Measurements from ENCODE around the gene CKAP4.
"Not testable (repeated sequence)": the region's sequence is repeated elsewhere in the genome, so short reads cannot be mapped to it uniquely, and the experiment has no call there.

Gene CKAP4, protein sequence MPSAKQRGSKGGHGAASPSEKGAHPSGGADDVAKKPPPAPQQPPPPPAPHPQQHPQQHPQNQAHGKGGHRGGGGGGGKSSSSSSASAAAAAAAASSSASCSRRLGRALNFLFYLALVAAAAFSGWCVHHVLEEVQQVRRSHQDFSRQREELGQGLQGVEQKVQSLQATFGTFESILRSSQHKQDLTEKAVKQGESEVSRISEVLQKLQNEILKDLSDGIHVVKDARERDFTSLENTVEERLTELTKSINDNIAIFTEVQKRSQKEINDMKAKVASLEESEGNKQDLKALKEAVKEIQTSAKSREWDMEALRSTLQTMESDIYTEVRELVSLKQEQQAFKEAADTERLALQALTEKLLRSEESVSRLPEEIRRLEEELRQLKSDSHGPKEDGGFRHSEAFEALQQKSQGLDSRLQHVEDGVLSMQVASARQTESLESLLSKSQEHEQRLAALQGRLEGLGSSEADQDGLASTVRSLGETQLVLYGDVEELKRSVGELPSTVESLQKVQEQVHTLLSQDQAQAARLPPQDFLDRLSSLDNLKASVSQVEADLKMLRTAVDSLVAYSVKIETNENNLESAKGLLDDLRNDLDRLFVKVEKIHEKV

DNA sequence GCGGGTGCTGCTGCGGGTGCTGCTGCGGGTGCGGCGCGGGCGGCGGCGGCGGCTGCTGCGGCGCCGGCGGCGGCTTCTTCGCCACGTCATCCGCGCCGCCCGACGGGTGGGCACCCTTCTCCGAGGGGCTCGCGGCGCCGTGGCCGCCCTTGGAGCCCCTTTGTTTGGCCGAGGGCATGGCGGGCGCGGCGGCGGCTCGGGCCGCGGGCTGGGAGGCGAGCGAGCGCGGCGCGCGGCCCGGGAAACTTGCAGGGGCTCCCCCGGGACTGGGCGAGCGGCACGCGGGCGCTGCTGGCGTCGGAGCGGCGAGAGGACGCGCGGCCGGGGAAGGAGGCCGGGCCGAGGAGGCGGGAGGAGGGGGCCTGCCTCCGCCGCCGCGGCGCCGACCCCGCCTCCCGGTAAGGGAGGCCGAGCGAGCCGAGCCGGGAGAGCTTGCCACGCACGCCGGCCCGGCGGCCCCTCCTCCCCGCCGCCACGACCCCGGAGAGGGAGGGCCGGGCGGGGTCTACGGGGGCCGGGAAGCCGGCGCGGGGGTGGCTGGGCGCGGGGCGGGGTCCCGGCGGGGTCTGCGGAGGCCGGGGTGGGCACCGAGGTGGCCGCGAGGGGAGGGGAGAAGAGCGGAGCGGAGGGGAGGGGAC is at the start of gene CKAP4:
Gene CKAP4 (minus strand): TSS at position 347 of the 638 bp plus-strand sequence. CDS start 169 bp downstream, at position 178.
- peaks cover 28% of the 10 kb centered on the region; the same call in 1 of the 2 replicates for H3K36me3 ChIP-seq (ENCODE audit: insufficient read depth, low read depth, low read length)
- H3K9ac ChIP-seq (ENCODE audit: low read depth, low read length), result peak within 1 kb of the TSS; percentile 79; the same call in 1 of the 2 replicates
- H3K4me3 ChIP-seq (ENCODE audit: low read length), result peak within 1 kb of the TSS; percentile 79
- peaks cover 8% of the 10 kb centered on the region; the same call in 1 of the 2 replicates for H3K27me3 ChIP-seq (ENCODE audit: insufficient read depth, low read length)
- H3K4me1 ChIP-seq (ENCODE audit: insufficient read depth, low read length), result peaks cover 15% of the 10 kb centered on the region; the same call in 1 of the 2 replicates
- no peaks in the 10 kb centered on the region for H3K9me3 ChIP-seq (ENCODE audit: insufficient read depth, low read depth, low read length)
- H3K27ac ChIP-seq (ENCODE audit: low read length), result no peak within 1 kb of the TSS

DNA sequence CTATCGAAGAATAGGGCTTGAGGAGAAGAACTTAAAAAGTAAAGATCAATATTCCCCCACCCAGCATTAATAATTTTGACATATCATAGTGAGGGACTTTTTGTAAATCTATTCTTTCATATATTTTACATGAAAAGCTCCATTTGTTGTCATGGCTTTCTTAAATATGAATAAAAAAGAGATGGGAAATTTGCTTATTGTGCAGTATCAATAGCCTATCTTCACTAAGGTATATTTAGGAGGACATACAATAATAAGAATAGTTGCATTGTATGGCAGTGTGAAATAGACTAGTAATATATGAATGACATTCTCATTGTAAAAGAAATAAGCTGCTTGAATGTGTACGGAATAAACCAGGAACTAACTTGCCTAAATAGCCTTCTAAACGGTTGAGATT is 49.3 kb upstream of the CKAP4 start:
- no peak overlapping the region for H3K4me3 ChIP-seq (ENCODE audit: low read length)
- H3K9ac ChIP-seq (ENCODE audit: low read depth, low read length), result no peak overlapping the region
- no peaks in the 10 kb centered on the region for H3K36me3 ChIP-seq (ENCODE audit: insufficient read depth, low read depth, low read length)
- no peaks in the 10 kb centered on the region for H3K9me3 ChIP-seq (ENCODE audit: insufficient read depth, low read depth, low read length)
- H3K4me1 ChIP-seq (ENCODE audit: insufficient read depth, low read length), result peaks cover 9% of the 10 kb centered on the region; the same call in 1 of the 2 replicates
- H3K27me3 ChIP-seq (ENCODE audit: insufficient read depth, low read length), result no peaks in the 10 kb centered on the region
- H3K27ac ChIP-seq (ENCODE audit: low read length), result no peak overlapping the region

GRCh38 chr12:106296179-106296877 is 48.5 kb upstream of the CKAP4 start:
- Histone ChIP-seq H3K4me1 (ENCODE audit: insufficient read depth, low read length) (peaks cover 3% of the 10 kb centered on the region; the same call in 1 of the 2 replicates), H3K27ac (ENCODE audit: low read length) (no peak overlapping the region), H3K9me3 (ENCODE audit: insufficient read depth, low read depth, low read length) (no peaks in the 10 kb centered on the region), H3K9ac (ENCODE audit: low read depth, low read length) (no peak overlapping the region), H3K36me3 (ENCODE audit: insufficient read depth, low read depth, low read length) (no peaks in the 10 kb centered on the region), H3K4me3 (ENCODE audit: low read length) (no peak overlapping the region), H3K27me3 (ENCODE audit: insufficient read depth, low read length) (no peaks in the 10 kb centered on the region)

DNA sequence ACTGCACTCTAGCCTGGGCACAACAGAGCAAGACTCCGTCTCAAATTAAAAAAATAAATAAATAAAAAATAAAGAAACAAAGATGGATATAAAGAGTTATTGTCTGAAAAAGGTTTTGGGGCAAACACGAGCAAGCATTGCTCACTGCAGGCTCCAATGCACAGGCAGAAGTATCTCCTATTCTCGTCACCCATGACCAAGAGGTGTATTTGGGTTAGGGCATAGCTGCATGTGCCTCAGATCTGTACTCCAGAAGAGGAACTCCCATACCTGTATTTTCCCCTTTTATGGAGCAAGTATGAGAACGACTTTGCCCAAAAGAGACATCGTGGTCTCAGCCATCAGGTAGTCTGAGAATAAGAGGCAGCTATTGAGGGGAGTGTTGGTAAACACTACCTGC is 44.5 kb upstream of the CKAP4 start:
- no peaks in the 10 kb centered on the region for H3K9me3 ChIP-seq (ENCODE audit: insufficient read depth, low read depth, low read length)
- H3K4me1 ChIP-seq (ENCODE audit: insufficient read depth, low read length), result no peaks in the 10 kb centered on the region
- H3K36me3 ChIP-seq (ENCODE audit: insufficient read depth, low read depth, low read length), result no peaks in the 10 kb centered on the region
- H3K9ac ChIP-seq (ENCODE audit: low read depth, low read length), result no peak overlapping the region
- no peak overlapping the region for H3K4me3 ChIP-seq (ENCODE audit: low read length)
- no peak overlapping the region for H3K27ac ChIP-seq (ENCODE audit: low read length)
- no peaks in the 10 kb centered on the region for H3K27me3 ChIP-seq (ENCODE audit: insufficient read depth, low read length)

DNA sequence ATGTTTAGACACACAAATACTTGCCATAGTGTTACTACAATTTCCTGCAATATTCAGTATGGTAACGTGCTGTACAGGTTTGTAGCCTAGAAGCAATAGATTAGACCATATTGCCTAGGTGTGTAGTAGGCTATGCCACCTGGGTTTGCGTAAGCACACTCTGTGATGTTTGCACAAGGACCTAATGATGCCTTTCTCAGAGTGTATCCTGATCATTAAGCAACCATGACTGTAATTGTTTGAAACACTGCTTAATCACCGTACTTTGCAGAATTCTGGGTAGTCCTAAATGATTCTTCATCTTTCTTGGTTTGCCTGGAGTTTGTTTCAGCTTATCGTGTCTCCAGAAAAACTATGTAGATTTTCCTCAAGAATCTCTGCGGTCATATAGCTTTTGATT is 43.5 kb upstream of the CKAP4 start:
- no peaks in the 10 kb centered on the region for H3K36me3 ChIP-seq (ENCODE audit: insufficient read depth, low read depth, low read length)
- no peak overlapping the region for H3K27ac ChIP-seq (ENCODE audit: low read length)
- H3K4me3 ChIP-seq (ENCODE audit: low read length), result no peak overlapping the region
- H3K9me3 ChIP-seq (ENCODE audit: insufficient read depth, low read depth, low read length), result no peaks in the 10 kb centered on the region
- H3K27me3 ChIP-seq (ENCODE audit: insufficient read depth, low read length), result no peaks in the 10 kb centered on the region
- H3K4me1 ChIP-seq (ENCODE audit: insufficient read depth, low read length), result no peaks in the 10 kb centered on the region
- H3K9ac ChIP-seq (ENCODE audit: low read depth, low read length), result no peak overlapping the region

DNA sequence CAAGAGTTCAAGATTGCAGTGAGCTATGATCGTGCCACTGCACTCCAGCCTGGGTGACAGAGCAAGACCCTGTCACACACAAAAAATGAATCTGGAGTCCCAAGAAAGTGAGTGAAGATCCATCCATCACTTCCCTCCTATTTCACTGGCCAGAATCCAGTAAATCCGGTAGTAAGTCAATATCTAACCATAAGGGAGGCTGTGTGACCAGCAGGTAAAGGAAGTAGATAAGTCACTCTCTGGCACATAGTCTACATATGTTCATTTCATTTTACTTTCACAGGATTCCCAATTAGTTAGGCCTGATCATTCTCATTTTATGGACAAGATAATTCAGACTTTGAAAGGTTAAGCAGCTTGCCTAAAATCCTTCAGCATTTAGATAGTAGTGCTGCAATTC is 42.8 kb upstream of the CKAP4 start:
- H3K9ac ChIP-seq (ENCODE audit: low read depth, low read length), result no peak overlapping the region
- no peaks in the 10 kb centered on the region for H3K27me3 ChIP-seq (ENCODE audit: insufficient read depth, low read length)
- H3K9me3 ChIP-seq (ENCODE audit: insufficient read depth, low read depth, low read length), result no peaks in the 10 kb centered on the region
- no peak overlapping the region for H3K27ac ChIP-seq (ENCODE audit: low read length)
- no peak overlapping the region for H3K4me3 ChIP-seq (ENCODE audit: low read length)
- H3K36me3 ChIP-seq (ENCODE audit: insufficient read depth, low read depth, low read length), result no peaks in the 10 kb centered on the region
- H3K4me1 ChIP-seq (ENCODE audit: insufficient read depth, low read length), result no peaks in the 10 kb centered on the region

- Histone ChIP-seq H3K27me3 (ENCODE audit: insufficient read depth, low read length) (no peaks in the 10 kb centered on the region), H3K36me3 (ENCODE audit: insufficient read depth, low read depth, low read length) (no peaks in the 10 kb centered on the region), H3K27ac (ENCODE audit: low read length) (no peak overlapping the region), H3K4me3 (ENCODE audit: low read length) (no peak overlapping the region), H3K9me3 (ENCODE audit: insufficient read depth, low read depth, low read length) (no peaks in the 10 kb centered on the region), H3K4me1 (ENCODE audit: insufficient read depth, low read length) (no peaks in the 10 kb centered on the region), H3K9ac (ENCODE audit: low read depth, low read length) (no peak overlapping the region)
Observed at GRCh38 chr12:106289196-106289681, 41.4 kb upstream of the CKAP4 start.

DNA sequence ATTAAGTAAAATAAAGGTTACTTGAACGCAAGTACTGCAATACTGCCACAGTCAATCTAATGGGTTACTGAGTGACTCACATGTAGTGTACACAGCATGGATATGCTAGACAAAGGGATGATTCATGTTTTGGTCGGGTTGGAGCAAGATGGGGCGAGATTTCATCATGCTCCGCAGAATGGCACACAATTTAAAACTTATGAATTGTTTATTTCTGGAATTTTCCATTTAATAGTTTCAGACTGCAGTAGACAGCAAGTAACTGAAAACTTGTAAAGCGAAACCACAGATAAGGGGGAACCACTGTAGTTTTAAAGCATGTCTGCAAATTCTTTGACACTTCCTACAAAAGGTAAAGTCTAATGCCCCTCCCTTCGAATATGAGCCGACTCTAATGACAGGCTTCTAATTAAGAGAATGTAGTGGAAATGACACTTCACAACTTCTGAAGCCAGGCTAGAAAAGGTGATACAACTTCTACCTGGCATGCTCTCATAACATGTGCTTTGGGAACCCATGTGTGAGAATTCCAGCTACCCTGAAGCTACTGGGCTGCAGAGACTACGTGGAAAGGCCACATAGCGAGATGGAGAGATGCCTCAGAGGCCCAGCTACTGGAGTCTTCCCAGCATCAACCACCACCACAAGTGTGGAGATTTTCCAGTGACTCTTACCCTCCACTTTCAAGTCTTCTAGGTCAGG is 40.8 kb upstream of the CKAP4 start:
- Histone ChIP-seq H3K4me1 (ENCODE audit: insufficient read depth, low read length) (no peaks in the 10 kb centered on the region), H3K9ac (ENCODE audit: low read depth, low read length) (no peak overlapping the region), H3K9me3 (ENCODE audit: insufficient read depth, low read depth, low read length) (no peaks in the 10 kb centered on the region), H3K27me3 (ENCODE audit: insufficient read depth, low read length) (no peaks in the 10 kb centered on the region), H3K27ac (ENCODE audit: low read length) (no peak overlapping the region), H3K36me3 (ENCODE audit: insufficient read depth, low read depth, low read length) (no peaks in the 10 kb centered on the region), H3K4me3 (ENCODE audit: low read length) (no peak overlapping the region)

DNA sequence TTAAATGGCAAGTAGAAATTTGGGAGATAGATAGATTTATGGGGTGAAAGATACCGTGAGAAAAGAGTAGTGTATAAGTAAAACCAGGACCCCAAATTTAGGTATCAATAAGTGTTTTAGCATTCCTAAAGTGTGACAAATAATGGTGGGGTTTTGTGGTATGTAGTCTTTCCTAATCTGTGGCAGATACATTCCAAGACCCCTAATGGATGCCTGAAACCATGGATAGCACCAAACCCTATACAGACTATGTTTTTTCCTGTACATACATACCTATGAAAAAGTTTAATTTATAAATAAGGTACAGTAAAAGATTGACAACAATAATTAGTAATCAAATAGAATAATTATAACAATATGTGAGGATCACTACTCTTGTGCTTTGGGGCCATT is 40.3 kb upstream of the CKAP4 start:
- Histone ChIP-seq H3K9me3 (ENCODE audit: insufficient read depth, low read depth, low read length) (no peaks in the 10 kb centered on the region), H3K36me3 (ENCODE audit: insufficient read depth, low read depth, low read length) (no peaks in the 10 kb centered on the region), H3K4me3 (ENCODE audit: low read length) (no peak overlapping the region), H3K9ac (ENCODE audit: low read depth, low read length) (no peak overlapping the region), H3K27me3 (ENCODE audit: insufficient read depth, low read length) (no peaks in the 10 kb centered on the region), H3K27ac (ENCODE audit: low read length) (no peak overlapping the region), H3K4me1 (ENCODE audit: insufficient read depth, low read length) (no peaks in the 10 kb centered on the region)

DNA sequence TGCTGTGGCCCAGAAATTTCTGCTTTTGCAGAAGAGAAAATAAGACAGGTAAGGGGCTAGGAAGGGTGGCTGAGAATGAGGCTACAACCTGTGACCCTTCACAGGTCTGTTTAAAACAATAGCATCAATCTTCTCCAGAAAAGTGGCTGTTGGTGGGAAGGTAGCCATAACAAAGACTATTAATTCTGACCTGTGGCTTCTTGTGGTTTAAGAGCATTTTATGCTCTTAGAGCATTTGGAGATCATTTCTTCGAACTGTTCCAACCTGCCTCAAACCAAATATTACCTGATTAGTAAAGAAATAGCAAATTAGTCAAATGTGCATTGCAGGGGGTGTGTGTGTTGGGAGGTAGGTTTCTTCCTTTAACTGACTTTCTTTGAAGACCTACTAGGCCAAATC is 39.5 kb upstream of the CKAP4 start:
- Histone ChIP-seq H3K4me3 (ENCODE audit: low read length) (no peak overlapping the region), H3K9me3 (ENCODE audit: insufficient read depth, low read depth, low read length) (no peaks in the 10 kb centered on the region), H3K27ac (ENCODE audit: low read length) (no peak overlapping the region), H3K27me3 (ENCODE audit: insufficient read depth, low read length) (no peaks in the 10 kb centered on the region), H3K9ac (ENCODE audit: low read depth, low read length) (no peak overlapping the region), H3K36me3 (ENCODE audit: insufficient read depth, low read depth, low read length) (no peaks in the 10 kb centered on the region), H3K4me1 (ENCODE audit: insufficient read depth, low read length) (no peaks in the 10 kb centered on the region)

GRCh38 chr12:106286576-106287162 is 38.8 kb upstream of the CKAP4 start:
- H3K27ac ChIP-seq (ENCODE audit: low read length); H3K9me3 ChIP-seq (ENCODE audit: insufficient read depth, low read depth, low read length); H3K36me3 ChIP-seq (ENCODE audit: insufficient read depth, low read depth, low read length); H3K4me1 ChIP-seq (ENCODE audit: insufficient read depth, low read length); H3K4me3 ChIP-seq (ENCODE audit: low read length); H3K9ac ChIP-seq (ENCODE audit: low read depth, low read length); H3K27me3 ChIP-seq (ENCODE audit: insufficient read depth, low read length): not testable (repeated sequence)

Data from iPS-20b (cell line).